Endothelial cell of umbilical vein (primary cell): Measurements from ENCODE around the gene MS4A1. TPM values are rescaled to one million over a fixed set of nuclear protein-coding genes. Genes with fewer than 3 reads are reported as not detected.

Experiments used
- BruUV-seq: library from RNA; stranded (reverse); fragments of 400-500 nt; replicated peaks from 2 replicates; lab custom pipeline; 2021; lab: Mats Ljungman, UMichigan
- CTCF ChIA-PET: fragments of 300-600, 350-600 bp; sonication (Branson Sonifier 250); formaldehyde crosslinking; loops from one replicate; lab custom pipeline; 2021; ENCODE audit warnings: antibody characterized with exemption, inconsistent platforms; lab: Charles Lee
- POLR2A ChIA-PET: fragments of 300-600, 350-600 bp; sonication (Branson Sonifier 250); formaldehyde crosslinking; loops from one replicate; lab custom pipeline; 2021; ENCODE audit warnings: antibody characterized with exemption, inconsistent platforms; lab: Charles Lee
- DNase-seq: peaks from one replicate; pipeline ENCODE4 v3.0.0-alpha.2; 2011; ENCODE audit warnings: low read depth, low spot score
- FAIRE-seq: peaks from 2 replicates; lab custom pipeline; 2011; peaks lifted over from hg19 to GRCh38; lab: Jason Lieb, UNC
- H2AFZ ChIP-seq: 2 replicates; pipeline ENCODE4 v1.6.0; 2012; ENCODE audit warnings: low read depth, low read length, control low read depth, inconsistent platforms
- H3K27ac ChIP-seq: 2 replicates; pipeline ENCODE4 v1.5.1; 2011; ENCODE audit warnings: low read depth, mild to moderate bottlenecking, control low read depth, low read length, moderate library complexity; ENCODE audit not compliant: insufficient read depth
- H3K27me3 ChIP-seq, 2 experiments: 2 replicates each; pipeline versions ENCODE4 v1.6.0 to v1.6.1; 2011; ENCODE audit warnings: low read length in 2 of 2, mixed read lengths in 1 of 2; ENCODE audit not compliant: control insufficient read depth in 2 of 2, insufficient read depth in 2 of 2
- H3K36me3 ChIP-seq, 2 experiments: 2 replicates in 1 of 2; 3 replicates in 1 of 2; pipeline ENCODE4 v1.5.1; 2011; ENCODE audit warnings: low read length in 2 of 2, mild to moderate bottlenecking in 1 of 2, moderate library complexity in 1 of 2; ENCODE audit not compliant: control insufficient read depth in 2 of 2, insufficient read depth in 2 of 2; ENCODE audit errors: extremely low read depth in 1 of 2
- H3K4me1 ChIP-seq: 3 replicates; pipeline ENCODE4 v1.5.1; 2011; ENCODE audit warnings: mild to moderate bottlenecking, low read length; ENCODE audit not compliant: control insufficient read depth, insufficient read depth; ENCODE audit errors: extremely low read depth
- H3K4me2 ChIP-seq: 2 replicates; pipeline ENCODE4 v1.6.1; 2011; ENCODE audit warnings: low read length, control low read depth, mixed read lengths; ENCODE audit not compliant: insufficient read depth
- H3K4me3 ChIP-seq, 3 experiments: fragments of 200-600 bp in 1 of 3; sonication (generic), shearing (Covaris generic) in 1 of 3; replicated peaks in 1 of 3; 2 replicates each; pipeline ENCODE4 v1.5.1; 2011 to 2016; ENCODE audit warnings: control low read depth in 3 of 3, low read length in 3 of 3, mild to moderate bottlenecking in 2 of 3, inconsistent platforms in 1 of 3, low read depth in 1 of 3, moderate library complexity in 1 of 3; ENCODE audit not compliant: insufficient read depth in 1 of 3
- H3K79me2 ChIP-seq: 2 replicates; pipeline ENCODE4 v1.6.0; 2012; ENCODE audit warnings: low read length, inconsistent platforms; ENCODE audit not compliant: control insufficient read depth, insufficient read depth
- H3K9ac ChIP-seq: replicated peaks from 2 replicates; pipeline ENCODE3; 2011; ENCODE audit warnings: low read length, control low read depth; ENCODE audit not compliant: insufficient read depth; ENCODE audit errors: extremely low read depth
- H3K9me1 ChIP-seq: replicated peaks from 3 replicates; pipeline ENCODE4 v1.6.0; 2011; ENCODE audit warnings: mild to moderate bottlenecking, low read length; ENCODE audit not compliant: control insufficient read depth, insufficient read depth; ENCODE audit errors: extremely low read depth
- H3K9me3 ChIP-seq: replicated peaks from 2 replicates; pipeline ENCODE4 v1.5.1; 2012; ENCODE audit warnings: low read length, inconsistent platforms; ENCODE audit not compliant: control insufficient read depth, insufficient read depth
- H4K20me1 ChIP-seq: replicated peaks from 2 replicates; pipeline ENCODE3; 2011; ENCODE audit warnings: mild to moderate bottlenecking, low read length; ENCODE audit not compliant: control insufficient read depth, insufficient read depth; ENCODE audit errors: extremely low read depth
- CTCF ChIP-seq, 2 donors: IDR thresholded peaks; 1 replicate in 1 of 2; 2 replicates in 1 of 2; pipeline ENCODE4 v1.5.1; 2011; ENCODE audit warnings: low read length in 2 of 2, mild to moderate bottlenecking in 2 of 2, moderate library complexity in 2 of 2, control low read depth in 1 of 2, inconsistent platforms in 1 of 2, low read depth in 1 of 2; ENCODE audit not compliant: insufficient read depth in 1 of 2; ENCODE audit errors: extremely low read depth in 1 of 2
- EZH2 ChIP-seq: IDR thresholded peaks from 2 replicates; pipeline ENCODE4 v1.6.1; 2012; ENCODE audit warnings: borderline replicate concordance, low read depth, mild to moderate bottlenecking, moderate library complexity, low read length, inconsistent platforms; ENCODE audit not compliant: severe bottlenecking
- FOS ChIP-seq: IDR thresholded peaks from 2 replicates; pipeline ENCODE4 v1.6.1; 2011; ENCODE audit warnings: mild to moderate bottlenecking, low read length, moderate library complexity, borderline replicate concordance; ENCODE audit not compliant: insufficient read depth
- GATA2 ChIP-seq: IDR thresholded peaks from 2 replicates; pipeline ENCODE4 v1.7.0; 2011; ENCODE audit warnings: low read depth, mild to moderate bottlenecking, moderate library complexity, mixed read lengths, low read length; ENCODE audit not compliant: insufficient read length, insufficient read depth
- JUN ChIP-seq: IDR thresholded peaks from 2 replicates; pipeline ENCODE4 v1.6.1; 2011; ENCODE audit warnings: borderline replicate concordance, low read depth; ENCODE audit not compliant: insufficient read length, insufficient read depth
- MAX ChIP-seq: IDR thresholded peaks from 2 replicates; pipeline ENCODE4 v1.6.1; 2011; ENCODE audit not compliant: insufficient read depth, insufficient read length
- MYC ChIP-seq: IDR thresholded peaks from one replicate; pipeline ENCODE4 v1.6.1; 2011; ENCODE audit warnings: mild to moderate bottlenecking, low read depth, low read length
- POLR2A ChIP-seq: IDR thresholded peaks from 2 replicates; pipeline ENCODE4 v1.6.1; 2012; ENCODE audit warnings: low read depth, mild to moderate bottlenecking, control low read depth, low read length
- POLR2AphosphoS5 ChIP-seq: IDR thresholded peaks from 2 replicates; pipeline ENCODE4 v1.6.1; 2012; ENCODE audit warnings: low read depth, mild to moderate bottlenecking, control low read depth, low read length, moderate library complexity; ENCODE audit not compliant: insufficient read depth
- dilution Hi-C: fragments of 300-500 bp; cut with MboI; formaldehyde crosslinking; loops from one replicate; pipeline ENCODE4 v1.15.0; 2019; ENCODE audit warnings: low sequenced_read_pairs; ENCODE audit not compliant: extremely low pct_ligation_motif_present
- intact Hi-C: fragments of 100-400 bp; cut with micrococcal nuclease; formaldehyde crosslinking; loops from one replicate; pipeline ENCODE4 v1.10.0; 2022
- polyA plus RNA-seq, 4 experiments: library from polyadenylated mRNA; depleted of rRNA in 3 of 4; stranded (reverse) in 3 of 4; unstranded in 1 of 4; fragments of >200 nt; gene quantifications; 2 replicates each; pipeline versions ENCODE4 v1.2.1 to v1.2.3, GENCODE V29; 2011 to 2012; ENCODE audit warnings: missing spikeins in 1 of 4
- total RNA-seq: library from RNA; stranded (reverse); gene quantifications from 2 replicates; pipeline ENCODE4 v1.2.3, GENCODE V29; 2021

The MS4A1 gene
- total and polyA plus RNA-seq, 2 donors (not counting 3 experiments of a cell fraction or from before 2014, with no cell fraction given), result not detected

GRCh38 chr11:60477035-60477445 is 21.4 kb downstream of the MS4A1 start:
- TF ChIP-seq POLR2A, result no peak
- TF ChIP-seq EZH2, result no peak
- TF ChIP-seq CTCF (IDR thresholded peaks at IDR 0.05; ENCODE audit: extremely low read depth in 1 of 2, insufficient read depth in 1 of 2, low read depth in 1 of 2, low read length in 2 of 2), result no peak
- TF ChIP-seq JUN, result no peak
- H3K9me1 ChIP-seq, result no peaks in the 10 kb centered on the region
- DNase-seq (no peak), FAIRE-seq (no peak)
- no peaks in the 10 kb centered on the region for H3K9me3 ChIP-seq
- no peak overlapping the region for H3K9ac ChIP-seq
- H3K36me3 ChIP-seq, result no peaks in the 10 kb centered on the region
- dilution Hi-C loops (no loop called here), intact Hi-C loops (no loop called here)
- H3K79me2 ChIP-seq, result no peaks in the 10 kb centered on the region
- ChIA-PET CTCF (no interaction called here), POLR2A (no interaction called here)
- H3K4me2 ChIP-seq, result no peak overlapping the region
- no peak overlapping the region for H3K27ac ChIP-seq
- H3K4me1 ChIP-seq, result no peaks in the 10 kb centered on the region
- no peaks in the 10 kb centered on the region for H3K27me3 ChIP-seq
- no TSS peak for BruUV-seq
- no peaks in the 10 kb centered on the region for H4K20me1 ChIP-seq
- H3K4me3 ChIP-seq, result no peak overlapping the region
- no peak overlapping the region for H2AFZ ChIP-seq

GRCh38 chr11:60482361-60482760 is 26.7 kb downstream of the MS4A1 start:
- Histone ChIP-seq H3K27ac (no peak overlapping the region), H2AFZ (no peak overlapping the region), H3K79me2 (no peaks in the 10 kb centered on the region), H4K20me1 (no peaks in the 10 kb centered on the region), H3K27me3 (no peaks in the 10 kb centered on the region), H3K9me1 (no peaks in the 10 kb centered on the region), H3K4me3 (no peak overlapping the region), H3K4me1 (no peaks in the 10 kb centered on the region), H3K36me3 (no peaks in the 10 kb centered on the region), H3K9me3 (no peaks in the 10 kb centered on the region), H3K9ac (no peak overlapping the region), H3K4me2 (no peak overlapping the region)
- dilution Hi-C loops, result no loop called here
- POLR2A ChIA-PET, result no interaction called here
- intact Hi-C loops, result no loop called here
- no peak for TF ChIP-seq CTCF (IDR thresholded peaks at IDR 0.05; ENCODE audit: extremely low read depth in 1 of 2, insufficient read depth in 1 of 2, low read depth in 1 of 2, low read length in 2 of 2)
- TF ChIP-seq JUN, result no peak
- TF ChIP-seq POLR2A, result no peak
- no peak for TF ChIP-seq FOS
- no peak for TF ChIP-seq MAX
- TF ChIP-seq MYC, result no peak
- no peak for TF ChIP-seq GATA2
- TF ChIP-seq POLR2AphosphoS5, result no peak
- TF ChIP-seq EZH2, result no peak
- BruUV-seq, result no TSS peak
- FAIRE-seq, result no peak
- CTCF ChIA-PET, result interaction anchor here (2.7 kb wide), 1 partner anchor 119 kb away, joined by 17 read pairs; no protein-coding TSS in a partner anchor
- DNase-seq, result no peak
